Measurements from ENCODE around the gene TMPRSS5. TPM values are rescaled to one million over a fixed set of nuclear protein-coding genes. Genes with fewer than 3 reads are reported as not detected.

The TMPRSS5 gene
- total and polyA plus RNA-seq, 2 of the 8 experiments (the other 6 are each of a cell fraction or from before 2014, with no cell fraction given), result 0.54 to 0.78 TPM

DNA sequence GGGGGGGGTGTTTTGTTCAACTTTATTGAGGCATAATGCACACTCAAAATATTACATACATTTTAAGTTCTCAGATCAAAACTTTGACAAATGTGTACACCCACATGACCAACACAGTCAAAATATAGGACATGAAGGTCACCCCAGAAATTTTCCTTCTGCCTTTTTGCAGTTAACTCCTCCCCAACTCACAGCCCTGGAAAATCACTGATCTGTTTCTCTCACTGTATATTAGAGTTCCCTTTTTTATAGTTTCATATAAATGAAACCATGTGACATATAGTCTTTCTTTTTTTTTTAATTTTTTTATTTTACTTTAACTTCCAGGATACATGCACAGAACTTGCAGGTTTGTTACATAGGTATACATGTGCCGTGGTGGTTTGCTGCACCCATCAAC is 4.6 kb downstream of the TMPRSS5 start:
- no peak overlapping the region for H3K4ac ChIP-seq (replicated peaks; ENCODE audit: insufficient read length, low read depth, low read length)
- H3K4me2 ChIP-seq (ENCODE audit: insufficient read depth in 1 of 2, low read depth in 2 of 2, low read length in 2 of 2), result no peak overlapping the region
- no peak overlapping the region for H3K4me3 ChIP-seq (ENCODE audit: extremely low read depth in 1 of 4, insufficient read depth in 2 of 4, low read depth in 3 of 4, low read length in 4 of 4)
- no peak for FAIRE-seq
- no peak overlapping the region for H2BK12ac ChIP-seq (ENCODE audit: low read depth, low read length)
- no peak overlapping the region for H4K8ac ChIP-seq (ENCODE audit: extremely low read depth, insufficient read depth, low read length)
- no peak for DNase-seq (ENCODE audit: low read depth in 1 of 2, low spot score in 2 of 2)
- no peak overlapping the region for H3K56ac ChIP-seq (replicated peaks; ENCODE audit: insufficient read length, low read depth, low read length)
- H2BK15ac ChIP-seq (ENCODE audit: low read length), result no peak overlapping the region
- no peak overlapping the region for H2AFZ ChIP-seq (ENCODE audit: low read length)
- 67% methylated on average over 1 of the region's 1 CpG; no CpG with 5 or more reads in 1 of the 2 experiments for WGBS, 2 experiments (ENCODE audit: extremely low coverage in 1 of 2, insufficient coverage in 1 of 2, insufficient read length in 1 of 2, insufficient replicate concordance in 2 of 2, low coverage in 1 of 2, low lambda C conversion rate in 2 of 2, missing lambda C conversion rate in 1 of 2)
- no peak overlapping the region for H3K14ac ChIP-seq (ENCODE audit: insufficient read length)
- no peak overlapping the region for H2BK120ac ChIP-seq (replicated peaks; ENCODE audit: low read depth, low read length)
- H2BK5ac ChIP-seq (ENCODE audit: low read depth, low read length), result no peak overlapping the region
- no peak overlapping the region for H3K18ac ChIP-seq (ENCODE audit: extremely low read depth, low read length)
- H2BK20ac ChIP-seq (ENCODE audit: low read length), result no peak overlapping the region
- no peak overlapping the region for H2AK5ac ChIP-seq (ENCODE audit: low read depth, low read length)
- H3K79me1 ChIP-seq (ENCODE audit: low read depth, low read length), result no peaks in the 10 kb centered on the region
- H3K27ac ChIP-seq (ENCODE audit: low read depth, low read length), result no peak overlapping the region
- H3K9me3 ChIP-seq (ENCODE audit: insufficient read depth in 2 of 2, low read depth in 1 of 2, low read length in 1 of 2), result no peaks in the 10 kb centered on the region
- H4K20me1 ChIP-seq (replicated peaks in 1 of 2; ENCODE audit: control insufficient read depth in 1 of 2, insufficient read depth in 2 of 2, low read length in 2 of 2), result no peaks in the 10 kb centered on the region
- H4K91ac ChIP-seq (replicated peaks; ENCODE audit: insufficient read length, low read length), result no peak overlapping the region
- peaks cover 0 to 4% (median 2%) of the 10 kb centered on the region in 4 experiments; a peak in 4 of 7 replicates for H3K4me1 ChIP-seq (replicated peaks in 1 of 4; ENCODE audit: control insufficient read depth in 3 of 4, insufficient read depth in 4 of 4, low read length in 3 of 4)
- no peak overlapping the region for H3K9ac ChIP-seq (replicated peaks in 1 of 4; ENCODE audit: extremely low read depth in 1 of 4, low read depth in 3 of 4, low read length in 3 of 4)
- ChIA-PET CTCF (ENCODE audit: partially characterized antibody) (no interaction called here), POLR2A (ENCODE audit: partially characterized antibody) (no interaction called here)
- H3K27me3 ChIP-seq (replicated peaks in 1 of 4; ENCODE audit: control insufficient read depth in 3 of 4, extremely low read depth in 1 of 4, insufficient read depth in 3 of 4, low read length in 3 of 4), result no peaks in the 10 kb centered on the region; a peak in 1 of 7 replicates
- H3K36me3 ChIP-seq (ENCODE audit: control insufficient read depth in 2 of 4, insufficient read depth in 4 of 4, low read length in 3 of 4), result no peaks in the 10 kb centered on the region
- no peak overlapping the region for H3K23ac ChIP-seq (ENCODE audit: insufficient read length)
- no peaks in the 10 kb centered on the region; the same call in 1 of the 2 replicates for H3K23me2 ChIP-seq (ENCODE audit: low read depth, low read length)
- H3K79me2 ChIP-seq (ENCODE audit: control insufficient read depth in 1 of 2, insufficient read depth in 2 of 2, low read length in 2 of 2), result no peaks in the 10 kb centered on the region
- H4K5ac ChIP-seq (ENCODE audit: insufficient read length, low read depth, low read length), result no peak overlapping the region
- TF ChIP-seq ZNF274 (IDR thresholded peaks at IDR 0.05; ENCODE audit: borderline replicate concordance, extremely low read depth, low read length), result no peak
- no peak for TF ChIP-seq PHF8 (conservative IDR thresholded peaks at IDR 0.05; ENCODE audit: low read depth, low read length)
- TF ChIP-seq BRCA1 (IDR thresholded peaks at IDR 0.05; ENCODE audit: low read depth, low read length), result no peak
- no peak for TF ChIP-seq YY1 (IDR thresholded peaks at IDR 0.05; ENCODE audit: low read depth, low read length)
- TF ChIP-seq, protein P1, sequence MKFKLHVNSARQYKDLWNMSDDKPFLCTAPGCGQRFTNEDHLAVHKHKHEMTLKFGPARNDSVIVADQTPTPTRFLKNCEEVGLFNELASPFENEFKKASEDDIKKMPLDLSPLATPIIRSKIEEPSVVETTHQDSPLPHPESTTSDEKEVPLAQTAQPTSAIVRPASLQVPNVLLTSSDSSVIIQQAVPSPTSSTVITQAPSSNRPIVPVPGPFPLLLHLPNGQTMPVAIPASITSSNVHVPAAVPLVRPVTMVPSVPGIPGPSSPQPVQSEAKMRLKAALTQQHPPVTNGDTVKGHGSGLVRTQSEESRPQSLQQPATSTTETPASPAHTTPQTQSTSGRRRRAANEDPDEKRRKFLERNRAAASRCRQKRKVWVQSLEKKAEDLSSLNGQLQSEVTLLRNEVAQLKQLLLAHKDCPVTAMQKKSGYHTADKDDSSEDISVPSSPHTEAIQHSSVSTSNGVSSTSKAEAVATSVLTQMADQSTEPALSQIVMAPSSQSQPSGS (IDR thresholded peaks at IDR 0.05; ENCODE audit: low read length), result no peak
- TF ChIP-seq JUN (IDR thresholded peaks at IDR 0.05; ENCODE audit: low read depth, low read length), result no peak
- TF ChIP-seq SP4 (IDR thresholded peaks at IDR 0.05; ENCODE audit: low read length), result no peak
- TF ChIP-seq CTBP2 (IDR thresholded peaks at IDR 0.05; ENCODE audit: borderline replicate concordance, insufficient read depth, insufficient read length, low read length), result no peak
- TF ChIP-seq, protein P2, sequence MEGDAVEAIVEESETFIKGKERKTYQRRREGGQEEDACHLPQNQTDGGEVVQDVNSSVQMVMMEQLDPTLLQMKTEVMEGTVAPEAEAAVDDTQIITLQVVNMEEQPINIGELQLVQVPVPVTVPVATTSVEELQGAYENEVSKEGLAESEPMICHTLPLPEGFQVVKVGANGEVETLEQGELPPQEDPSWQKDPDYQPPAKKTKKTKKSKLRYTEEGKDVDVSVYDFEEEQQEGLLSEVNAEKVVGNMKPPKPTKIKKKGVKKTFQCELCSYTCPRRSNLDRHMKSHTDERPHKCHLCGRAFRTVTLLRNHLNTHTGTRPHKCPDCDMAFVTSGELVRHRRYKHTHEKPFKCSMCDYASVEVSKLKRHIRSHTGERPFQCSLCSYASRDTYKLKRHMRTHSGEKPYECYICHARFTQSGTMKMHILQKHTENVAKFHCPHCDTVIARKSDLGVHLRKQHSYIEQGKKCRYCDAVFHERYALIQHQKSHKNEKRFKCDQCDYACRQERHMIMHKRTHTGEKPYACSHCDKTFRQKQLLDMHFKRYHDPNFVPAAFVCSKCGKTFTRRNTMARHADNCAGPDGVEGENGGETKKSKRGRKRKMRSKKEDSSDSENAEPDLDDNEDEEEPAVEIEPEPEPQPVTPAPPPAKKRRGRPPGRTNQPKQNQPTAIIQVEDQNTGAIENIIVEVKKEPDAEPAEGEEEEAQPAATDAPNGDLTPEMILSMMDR (IDR thresholded peaks at IDR 0.05; ENCODE audit: control extremely low read depth in 1 of 3, insufficient read depth in 1 of 3, low read depth in 1 of 3, low read length in 3 of 3), result no peak
- TF ChIP-seq RAD21 (IDR thresholded peaks at IDR 0.05 in 1 of 2, conservative IDR thresholded peaks at IDR 0.05 in 1 of 2; ENCODE audit: low read depth in 2 of 2, low read length in 2 of 2), result no peak
